Transverse colon (tissue), 4 donors: ENCODE results near the gene PLEK2.

Experiments
- CTCF ChIP-seq, 5 experiments: fragments of 200-600 bp in 3 of 5; fragments of 450-650 bp in 2 of 5; sonication (generic) in 3 of 5; IDR thresholded peaks; 1 replicate in 2 of 5; 2 replicates in 3 of 5; pipeline ENCODE4 v1.5.1; 2016 to 2017; ENCODE audit warnings: antibody characterized with exemption in 5 of 5, inconsistent platforms in 3 of 5, mild to moderate bottlenecking in 2 of 5, moderate library complexity in 1 of 5
- EP300 ChIP-seq: sonication (generic); formaldehyde crosslinking; IDR thresholded peaks from one replicate; pipeline ENCODE4 v1.6.1; 2017; ENCODE audit warnings: antibody characterized with exemption, low read depth
- POLR2A ChIP-seq: fragments of 450-650 bp; IDR thresholded peaks from one replicate; pipeline ENCODE4 v1.6.1; 2016; ENCODE audit warnings: antibody characterized with exemption, mild to moderate bottlenecking, moderate library complexity
- POLR2AphosphoS5 ChIP-seq, 3 donors: sonication (generic); formaldehyde crosslinking; IDR thresholded peaks; one replicate each; pipeline ENCODE4 v1.6.1; 2016; ENCODE audit warnings: antibody characterized with exemption in 3 of 3

- no peak for TF ChIP-seq POLR2A
- TF ChIP-seq CTCF (IDR thresholded peaks at IDR 0.05) = no peak
- TF ChIP-seq POLR2AphosphoS5 (IDR thresholded peaks at IDR 0.05) = no peak
- no peak for TF ChIP-seq EP300
Measured at GRCh38 chr14:67449096-67449495, 37.1 kb upstream of the PLEK2 start.
